Measurements from ENCODE around the gene ADAMTS15. TPM values are rescaled to one million over a fixed set of nuclear protein-coding genes. Genes with fewer than 3 reads are reported as not detected.
A peak's percentile ranks its signal among the peaks of the same experiment; 100 is the strongest.

Gene ADAMTS15
- total and polyA plus RNA-seq, 12 donors: 0.68 to 3.7 (median 2.2) TPM

- Histone ChIP-seq H3K36me3 (replicated peaks in 1 of 2) (no peaks in the 10 kb centered on the region), H3K4me3 (no peak overlapping the region), H3K27ac (no peak overlapping the region), H3K4me1 (replicated peaks in 1 of 2) (peaks cover 10 to 18% of the 10 kb centered on the region in 2 donors), H3K9me3 (replicated peaks in 1 of 3) (no peaks in the 10 kb centered on the region), H3K27me3 (no peaks in the 10 kb centered on the region)
- DNase-seq: no peak
- no peak for TF ChIP-seq CTCF (IDR thresholded peaks at IDR 0.05)
- no peak for TF ChIP-seq POLR2A (IDR thresholded peaks at IDR 0.05)
- 82 to 90% (median 85%) methylated on average over 10 to 12 of the region's 12 CpGs for WGBS, 4 donors
- intact Hi-C loops (cut with DNase I): no loop called here
These were observed 26.4 kb downstream of the ADAMTS15 start for GRCh38 chr11:130474637-130475400.

GRCh38 chr11:130475426-130476053, 27.1 kb downstream of the ADAMTS15 start:
- H3K27ac ChIP-seq: no peak overlapping the region
- DNase-seq: no peak
- 91 to 95% (median 93%) methylated on average over 8 to 10 of the region's 10 CpGs for WGBS, 4 donors

GRCh38 chr11:130476200-130476921, 27.9 kb downstream of the ADAMTS15 start:
- TF ChIP-seq CTCF (IDR thresholded peaks at IDR 0.05): no peak
- no peak for TF ChIP-seq POLR2A (IDR thresholded peaks at IDR 0.05)
- intact Hi-C loops (cut with DNase I): no loop called here
- Histone ChIP-seq H3K4me1 (replicated peaks in 1 of 2) (peaks cover 10 to 18% of the 10 kb centered on the region in 2 donors), H3K27ac (no peak overlapping the region), H3K4me3 (no peak overlapping the region), H3K9me3 (replicated peaks in 1 of 3) (no peaks in the 10 kb centered on the region), H3K27me3 (no peaks in the 10 kb centered on the region), H3K36me3 (replicated peaks in 1 of 2) (no peaks in the 10 kb centered on the region)
- DNase-seq: peak in 1 of 7 donors; percentile 28
- WGBS, 4 donors: 90 to 95% (median 92%) methylated on average over 11 to 12 of the region's 12 CpGs

More at GRCh38 chr11:130475426-130476053, 27.1 kb downstream of the ADAMTS15 start:
- intact Hi-C loops (cut with DNase I): no loop called here
- H3K4me1 ChIP-seq (replicated peaks in 1 of 2): peaks cover 10 to 18% of the 10 kb centered on the region in 2 donors
- no peaks in the 10 kb centered on the region for H3K36me3 ChIP-seq (replicated peaks in 1 of 2)
- no peak overlapping the region for H3K4me3 ChIP-seq
- TF ChIP-seq CTCF (IDR thresholded peaks at IDR 0.05): no peak
- TF ChIP-seq POLR2A (IDR thresholded peaks at IDR 0.05): no peak
- no peaks in the 10 kb centered on the region for H3K9me3 ChIP-seq (replicated peaks in 1 of 3)
- no peaks in the 10 kb centered on the region for H3K27me3 ChIP-seq

- DNase-seq: no peak
- H3K9me3 ChIP-seq (replicated peaks in 1 of 3): no peaks in the 10 kb centered on the region
- WGBS, 4 donors: 89 to 92% (median 90%) methylated on average over 16 of the region's 16 CpGs
- intact Hi-C loops (cut with DNase I): no loop called here
- peaks cover 10 to 18% of the 10 kb centered on the region in 2 donors for H3K4me1 ChIP-seq (replicated peaks in 1 of 2)
- no peaks in the 10 kb centered on the region for H3K27me3 ChIP-seq
- no peaks in the 10 kb centered on the region for H3K36me3 ChIP-seq (replicated peaks in 1 of 2)
- H3K4me3 ChIP-seq: no peak overlapping the region
- TF ChIP-seq POLR2A (IDR thresholded peaks at IDR 0.05) (no peak), CTCF (IDR thresholded peaks at IDR 0.05) (no peak)
- peak overlapping the region in 3 of 5 donors; percentile 31 to 84 (median 76) for H3K27ac ChIP-seq
These were observed 28.6 kb downstream of the ADAMTS15 start for GRCh38 chr11:130476922-130477491.
